Measurements from ENCODE around the gene EML2. TPM values are rescaled to one million over a fixed set of nuclear protein-coding genes. Genes with fewer than 3 reads are reported as not detected.

The EML2 gene
- total and polyA plus RNA-seq, 11 donors, result 19.0 to 50.2 (median 38.9) TPM

DNA sequence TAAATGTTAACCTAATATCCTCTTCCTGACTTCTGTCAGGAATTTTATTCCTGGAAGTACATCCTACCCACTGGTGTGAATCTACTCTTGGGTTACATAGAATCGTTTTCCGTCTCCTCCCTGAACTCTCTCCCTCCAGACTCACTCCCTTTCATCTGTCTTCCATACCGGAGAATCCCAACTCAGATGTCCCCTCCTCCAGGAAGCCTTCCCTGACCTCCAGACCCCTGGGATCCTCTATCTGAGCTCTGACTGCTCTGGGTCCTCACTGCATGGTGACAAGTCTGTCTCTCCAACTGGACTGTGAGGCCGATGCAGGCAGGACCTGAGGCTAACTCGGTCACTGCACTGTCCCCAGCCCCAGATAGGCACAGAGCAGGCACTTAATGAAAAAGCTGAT lies 79.2 kb downstream of the EML2 start:
- Histone ChIP-seq H3K4me3 (no peak overlapping the region), H3K4me1 (peaks cover 0 to 34% (median 11%) of the 10 kb centered on the region in 12 donors), H3K36me3 (peaks cover 0 to 3% (median 0%) of the 10 kb centered on the region in 9 donors), H3K9me3 (no peaks in the 10 kb centered on the region), H3K27ac (peak overlapping the region in 7 of 12 donors; percentile 27 to 73 (median 53)), H3K27me3 (no peaks in the 10 kb centered on the region)
- TF ChIP-seq POLR2A (IDR thresholded peaks at IDR 0.05), result no peak
- TF ChIP-seq, protein P1, sequence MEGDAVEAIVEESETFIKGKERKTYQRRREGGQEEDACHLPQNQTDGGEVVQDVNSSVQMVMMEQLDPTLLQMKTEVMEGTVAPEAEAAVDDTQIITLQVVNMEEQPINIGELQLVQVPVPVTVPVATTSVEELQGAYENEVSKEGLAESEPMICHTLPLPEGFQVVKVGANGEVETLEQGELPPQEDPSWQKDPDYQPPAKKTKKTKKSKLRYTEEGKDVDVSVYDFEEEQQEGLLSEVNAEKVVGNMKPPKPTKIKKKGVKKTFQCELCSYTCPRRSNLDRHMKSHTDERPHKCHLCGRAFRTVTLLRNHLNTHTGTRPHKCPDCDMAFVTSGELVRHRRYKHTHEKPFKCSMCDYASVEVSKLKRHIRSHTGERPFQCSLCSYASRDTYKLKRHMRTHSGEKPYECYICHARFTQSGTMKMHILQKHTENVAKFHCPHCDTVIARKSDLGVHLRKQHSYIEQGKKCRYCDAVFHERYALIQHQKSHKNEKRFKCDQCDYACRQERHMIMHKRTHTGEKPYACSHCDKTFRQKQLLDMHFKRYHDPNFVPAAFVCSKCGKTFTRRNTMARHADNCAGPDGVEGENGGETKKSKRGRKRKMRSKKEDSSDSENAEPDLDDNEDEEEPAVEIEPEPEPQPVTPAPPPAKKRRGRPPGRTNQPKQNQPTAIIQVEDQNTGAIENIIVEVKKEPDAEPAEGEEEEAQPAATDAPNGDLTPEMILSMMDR (IDR thresholded peaks at IDR 0.05), result no peak
- DNase-seq (peak in 1 of 5 donors; percentile 17), ATAC-seq (no peak)
- intact Hi-C loops (cut with DNase I), result loop anchor here in 3 of 10 donors (5.0 to 10.0 kb wide), 2 partner anchors 33 to 125 kb away; no protein-coding TSS in a partner anchor
- 62 to 74% (median 70%) methylated on average over 5 of the region's 5 CpGs for WGBS, 4 donors

MicroRNA genes within 50 kb of the gene (microRNA counts, 767-probe panel; counts per million panel counts)
- 1,287 to 2,049 counts per million in 2 donors for microRNA hsa-miR-330-3p
- microRNA hsa-miR-330-5p, result 0 to 71.6 counts per million in 2 donors
- 3,257 to 3,633 counts per million in 2 donors for microRNA hsa-miR-642a-5p
- 0 to 71.6 counts per million in 2 donors for microRNA hsa-miR-642b-3p

Small RNA genes lying within 50 kb of the gene (microRNA-seq; reads per million reads assigned to microRNA genes)
- gene MIR330 (53.3 to 112 (median 60.7) reads per million in 4 donors), gene MIR642A (0 reads per million in 4 donors), gene MIR642B (0 reads per million in 4 donors)

Other genes starting within 250 kb of the EML2 start
- gene PPP1R13L, start 234.3 kb downstream of the EML2 start, total RNA-seq, result 100 to 1,000 TPM in 7 of 9 donors, 10 to 100 TPM in 2; 92.3 to 400 (median 139) TPM
- 100 to 1,000 TPM; 102 to 174 TPM for gene PPP1R13L, start 234.3 kb downstream of the EML2 start, polyA plus RNA-seq
- 10 to 100 TPM in 1 of 9 donors, 1 to 10 TPM in 8; 4.4 to 10.6 (median 6.9) TPM for gene POLR1G, start 232.8 kb downstream of the EML2 start, total RNA-seq
- gene POLR1G, start 232.8 kb downstream of the EML2 start, polyA plus RNA-seq, result 1 to 10 TPM; 6.7 to 8.5 TPM
- gene ERCC1, start 215.5 kb downstream of the EML2 start, total RNA-seq, result 100 to 1,000 TPM; 104 to 156 (median 121) TPM
- gene ERCC1, start 215.5 kb downstream of the EML2 start, polyA plus RNA-seq, result 100 to 1,000 TPM; 120 to 294 TPM
- 100 to 1,000 TPM in 1 of 9 donors, 10 to 100 TPM in 1, 1 to 10 TPM in 4, under 1 TPM in 3; 0.23 to 107 (median 1.1) TPM for gene FOSB, start 171.4 kb downstream of the EML2 start, total RNA-seq
- gene FOSB, start 171.4 kb downstream of the EML2 start, polyA plus RNA-seq, result 1 to 10 TPM; 1.4 to 8.0 TPM
- 10 to 100 TPM; 12.9 to 33.0 (median 26.9) TPM for gene RTN2, start 142.3 kb downstream of the EML2 start, total RNA-seq
- gene RTN2, start 142.3 kb downstream of the EML2 start, polyA plus RNA-seq, result 10 to 100 TPM; 12.1 to 14.2 TPM
- gene PPM1N, start 141.0 kb downstream of the EML2 start, total RNA-seq, result 1 to 10 TPM in 1 of 9 donors, under 1 TPM in 3, not detected in 5; 0.56 to 2.7 (median 0.65) TPM
- gene PPM1N, start 141.0 kb downstream of the EML2 start, polyA plus RNA-seq, result under 1 TPM; 0.23 to 0.78 TPM
- 100 to 1,000 TPM in 1 of 9 donors, 10 to 100 TPM in 8; 31.2 to 106 (median 46.8) TPM for gene VASP, start 131.9 kb downstream of the EML2 start, total RNA-seq
- gene VASP, start 131.9 kb downstream of the EML2 start, polyA plus RNA-seq, result 10 to 100 TPM; 50.9 to 74.9 TPM
- 10 to 100 TPM; 21.3 to 30.4 (median 22.5) TPM for gene OPA3, start 54.6 kb downstream of the EML2 start, total RNA-seq
- gene OPA3, start 54.6 kb downstream of the EML2 start, polyA plus RNA-seq, result 10 to 100 TPM; 13.1 to 22.3 TPM
- 10 to 100 TPM in 3 of 9 donors, 1 to 10 TPM in 6; 2.7 to 36.0 (median 4.3) TPM for gene GPR4, start 37.2 kb downstream of the EML2 start, total RNA-seq
- 1 to 10 TPM; 5.1 to 6.9 TPM for gene GPR4, start 37.2 kb downstream of the EML2 start, polyA plus RNA-seq
- 1 to 10 TPM in 7 of 9 donors, under 1 TPM in 2; 0.64 to 7.1 (median 4.8) TPM for gene GIPR, start 28.8 kb upstream of the EML2 start, total RNA-seq
- 1 to 10 TPM; 1.9 to 8.1 TPM for gene GIPR, start 28.8 kb upstream of the EML2 start, polyA plus RNA-seq
- 100 to 1,000 TPM; 149 to 343 (median 248) TPM for gene SNRPD2, start 52.6 kb upstream of the EML2 start, total RNA-seq
- gene SNRPD2, start 52.6 kb upstream of the EML2 start, polyA plus RNA-seq, result 100 to 1,000 TPM; 318 to 343 TPM
- gene QPCTL, start 53.3 kb upstream of the EML2 start, total RNA-seq, result 1 to 10 TPM; 1.5 to 5.5 (median 2.8) TPM
- 1 to 10 TPM; 2.9 to 4.5 TPM for gene QPCTL, start 53.3 kb upstream of the EML2 start, polyA plus RNA-seq
- gene FBXO46, start 91.5 kb upstream of the EML2 start, total RNA-seq, result 10 to 100 TPM in 6 of 9 donors, 1 to 10 TPM in 3; 9.1 to 17.8 (median 10.3) TPM
- 1 to 10 TPM; 7.2 TPM for gene FBXO46, start 91.5 kb upstream of the EML2 start, polyA plus RNA-seq
- not detected for gene MEIOSIN, start 94.0 kb upstream of the EML2 start, total RNA-seq
- not detected for gene MEIOSIN, start 94.0 kb upstream of the EML2 start, polyA plus RNA-seq
- gene SIX5, start 129.9 kb upstream of the EML2 start, total RNA-seq, result 10 to 100 TPM; 16.2 to 24.0 (median 22.9) TPM
- gene SIX5, start 129.9 kb upstream of the EML2 start, polyA plus RNA-seq, result 10 to 100 TPM; 13.7 to 21.9 TPM
- gene DMPK, start 143.1 kb upstream of the EML2 start, total RNA-seq, result 100 to 1,000 TPM; 131 to 778 (median 273) TPM
- gene DMPK, start 143.1 kb upstream of the EML2 start, polyA plus RNA-seq, result 100 to 1,000 TPM; 382 to 458 TPM
- gene DMWD, start 153.4 kb upstream of the EML2 start, total RNA-seq, result 100 to 1,000 TPM in 1 of 9 donors, 10 to 100 TPM in 8; 47.2 to 109 (median 67.3) TPM
- 10 to 100 TPM; 41.8 to 67.3 TPM for gene DMWD, start 153.4 kb upstream of the EML2 start, polyA plus RNA-seq
- gene RSPH6A, start 175.9 kb upstream of the EML2 start, total RNA-seq, result not detected
- gene RSPH6A, start 175.9 kb upstream of the EML2 start, polyA plus RNA-seq, result not detected
- 10 to 100 TPM; 21.9 to 47.7 (median 34.8) TPM for gene SYMPK, start 223.8 kb upstream of the EML2 start, total RNA-seq
- gene SYMPK, start 223.8 kb upstream of the EML2 start, polyA plus RNA-seq, result 10 to 100 TPM; 32.4 to 34.3 TPM
- gene FOXA3, start 224.9 kb upstream of the EML2 start, total RNA-seq, result not detected
- gene FOXA3, start 224.9 kb upstream of the EML2 start, polyA plus RNA-seq, result under 1 TPM in 1 of 2 donors, not detected in 1; 0.07 TPM
- 10 to 100 TPM; 17.7 to 40.0 (median 19.6) TPM for gene IRF2BP1, start 246.7 kb upstream of the EML2 start, total RNA-seq
- gene IRF2BP1, start 246.7 kb upstream of the EML2 start, polyA plus RNA-seq, result 10 to 100 TPM; 13.6 to 14.5 TPM